Keratinocyte (primary cell): Measurements from ENCODE around the gene PAAF1. TPM values are rescaled to one million over a fixed set of nuclear protein-coding genes. Genes with fewer than 3 reads are reported as not detected.
A peak's percentile ranks its signal among the peaks of the same experiment; 100 is the strongest.

Experiments used
- DNase-seq: peaks from one replicate; pipeline ENCODE4 v3.0.0-alpha.2; 2011; ENCODE audit warnings: low read depth, missing footprints, low spot score
- FAIRE-seq: peaks from 2 replicates; lab custom pipeline; 2011; peaks lifted over from hg19 to GRCh38; lab: Jason Lieb, UNC
- H2AFZ ChIP-seq: 2 replicates; pipeline ENCODE4 v1.6.0; 2012; ENCODE audit warnings: low read length, control low read depth, inconsistent platforms; ENCODE audit not compliant: control insufficient read depth
- H3K27ac ChIP-seq: 2 replicates; pipeline ENCODE4 v1.5.1; 2011; ENCODE audit warnings: low read length; ENCODE audit not compliant: control insufficient read depth, insufficient read depth
- H3K27me3 ChIP-seq: 3 replicates; pipeline ENCODE4 v1.6.0; 2011; ENCODE audit warnings: low read length; ENCODE audit not compliant: control insufficient read depth, insufficient read depth; ENCODE audit errors: extremely low read depth
- H3K36me3 ChIP-seq, 2 experiments: 2 replicates in 1 of 2; 3 replicates in 1 of 2; pipeline ENCODE4 v1.5.1; 2011; ENCODE audit warnings: low read length in 2 of 2, mild to moderate bottlenecking in 1 of 2; ENCODE audit not compliant: control insufficient read depth in 2 of 2, insufficient read depth in 2 of 2; ENCODE audit errors: extremely low read depth in 1 of 2
- H3K4me1 ChIP-seq: 3 replicates; pipeline ENCODE4 v1.5.1; 2011; ENCODE audit warnings: low read length; ENCODE audit not compliant: control insufficient read depth, insufficient read depth; ENCODE audit errors: extremely low read depth
- H3K4me2 ChIP-seq: 3 replicates; pipeline ENCODE4 v1.6.0; 2011; ENCODE audit warnings: low read depth, low read length; ENCODE audit not compliant: control insufficient read depth, insufficient read depth; ENCODE audit errors: extremely low read depth
- H3K4me3 ChIP-seq, 3 experiments: fragments of 200-600 bp in 1 of 3; sonication (generic) in 1 of 3; 2 replicates in 2 of 3; 3 replicates in 1 of 3; pipeline ENCODE4 v1.5.1; 2011 to 2016; ENCODE audit warnings: low read length in 3 of 3, mild to moderate bottlenecking in 3 of 3, control low read depth in 2 of 3, inconsistent platforms in 1 of 3, low read depth in 1 of 3, mixed read lengths in 1 of 3, mixed run types in 1 of 3, moderate library complexity in 1 of 3; ENCODE audit not compliant: control insufficient read depth in 2 of 3, insufficient read depth in 2 of 3; ENCODE audit errors: extremely low read depth in 1 of 3
- H3K79me2 ChIP-seq: 2 replicates; pipeline ENCODE4 v1.6.0; 2012; ENCODE audit warnings: low read length; ENCODE audit not compliant: control insufficient read depth, insufficient read depth
- H3K9ac ChIP-seq: 3 replicates; pipeline ENCODE4 v1.6.0; 2011; ENCODE audit warnings: low read length; ENCODE audit not compliant: control insufficient read depth, insufficient read depth; ENCODE audit errors: extremely low read depth
- H3K9me1 ChIP-seq: 3 replicates; pipeline ENCODE4 v1.6.0; 2011; ENCODE audit warnings: low read length; ENCODE audit not compliant: control insufficient read depth, insufficient read depth; ENCODE audit errors: extremely low read depth
- H3K9me3 ChIP-seq: 2 replicates; pipeline ENCODE4 v1.5.1; 2012; ENCODE audit warnings: low read depth, low read length; ENCODE audit not compliant: control insufficient read depth
- H4K20me1 ChIP-seq: 3 replicates; pipeline ENCODE4 v1.6.0; 2011; ENCODE audit warnings: low read length; ENCODE audit not compliant: control insufficient read depth, insufficient read depth; ENCODE audit errors: extremely low read depth
- EZH2 ChIP-seq: IDR thresholded peaks from one replicate; pipeline ENCODE4 v1.6.1; 2012; ENCODE audit warnings: inconsistent platforms, mild to moderate bottlenecking, low read length, moderate library complexity
- dilution Hi-C: fragments of 300-500 bp; cut with MboI; formaldehyde crosslinking; loops from one replicate; pipeline ENCODE4 v1.7.0; 2020; ENCODE audit warnings: low sequenced_read_pairs; ENCODE audit not compliant: extremely low pct_ligation_motif_present
- polyA minus RNA-seq, 3 experiments: library from RNA; depleted of rRNA, polyadenylated mRNA; stranded (reverse); fragments of >200 nt; gene quantifications; 1 replicate in 1 of 3; 2 replicates in 1 of 3; 3 replicates in 1 of 3; pipeline ENCODE4 v1.2.3, GENCODE V29; 2011
- polyA plus RNA-seq, 5 experiments: library from polyadenylated mRNA; depleted of rRNA in 3 of 5; stranded (reverse) in 3 of 5; stranded (forward) in 1 of 5; unstranded in 1 of 5; fragments of >200 nt; gene quantifications; 1 replicate in 1 of 5; 2 replicates in 3 of 5; 3 replicates in 1 of 5; pipeline versions ENCODE4 v1.2.1 to v1.2.3, GENCODE V29; 2011 to 2012; ENCODE audit warnings: missing spikeins in 2 of 5, low read depth in 1 of 5, low replicate concordance in 1 of 5
- TF ChIP-seq, protein P1 (sequence below), 3 experiments: IDR thresholded peaks in 1 of 3; conservative IDR thresholded peaks in 1 of 3; optimal IDR thresholded peaks in 1 of 3; 2 replicates in 2 of 3; 3 replicates in 1 of 3; pipeline versions ENCODE3 to v1.5.1; 2011; ENCODE audit warnings: low read length in 3 of 3, mild to moderate bottlenecking in 3 of 3, moderate library complexity in 2 of 3, control low read depth in 1 of 3, inconsistent platforms in 1 of 3; ENCODE audit not compliant: insufficient read depth in 2 of 3; ENCODE audit errors: extremely low read depth in 1 of 3

PAAF1 gene
- polyA plus RNA-seq (14.1 to 23.3 TPM (median 19.1 TPM) in 3 replicates), polyA minus RNA-seq (13.4 to 16.8 TPM (median 14.5 TPM) in 3 replicates)
- 8.9 TPM for polyA plus RNA-seq (2011; ENCODE audit: low read depth)
- polyA plus RNA-seq (2011; cell fraction: cytosol; rRNA removed): 17.6 and 20.9 TPM in 2 replicates
- 19.5 and 21.1 TPM in 2 replicates for polyA plus RNA-seq (2011; cell fraction: nucleus; rRNA removed)
- 22.5 and 22.9 TPM in 2 replicates for polyA plus RNA-seq (2012; ENCODE audit: low replicate concordance)
- polyA minus RNA-seq (2011; cell fraction: cytosol; rRNA and poly(A)+ RNA removed): 4.0 TPM
- polyA minus RNA-seq (2011; cell fraction: nucleus; rRNA and poly(A)+ RNA removed): 5.3 and 19.8 TPM in 2 replicates

DNA sequence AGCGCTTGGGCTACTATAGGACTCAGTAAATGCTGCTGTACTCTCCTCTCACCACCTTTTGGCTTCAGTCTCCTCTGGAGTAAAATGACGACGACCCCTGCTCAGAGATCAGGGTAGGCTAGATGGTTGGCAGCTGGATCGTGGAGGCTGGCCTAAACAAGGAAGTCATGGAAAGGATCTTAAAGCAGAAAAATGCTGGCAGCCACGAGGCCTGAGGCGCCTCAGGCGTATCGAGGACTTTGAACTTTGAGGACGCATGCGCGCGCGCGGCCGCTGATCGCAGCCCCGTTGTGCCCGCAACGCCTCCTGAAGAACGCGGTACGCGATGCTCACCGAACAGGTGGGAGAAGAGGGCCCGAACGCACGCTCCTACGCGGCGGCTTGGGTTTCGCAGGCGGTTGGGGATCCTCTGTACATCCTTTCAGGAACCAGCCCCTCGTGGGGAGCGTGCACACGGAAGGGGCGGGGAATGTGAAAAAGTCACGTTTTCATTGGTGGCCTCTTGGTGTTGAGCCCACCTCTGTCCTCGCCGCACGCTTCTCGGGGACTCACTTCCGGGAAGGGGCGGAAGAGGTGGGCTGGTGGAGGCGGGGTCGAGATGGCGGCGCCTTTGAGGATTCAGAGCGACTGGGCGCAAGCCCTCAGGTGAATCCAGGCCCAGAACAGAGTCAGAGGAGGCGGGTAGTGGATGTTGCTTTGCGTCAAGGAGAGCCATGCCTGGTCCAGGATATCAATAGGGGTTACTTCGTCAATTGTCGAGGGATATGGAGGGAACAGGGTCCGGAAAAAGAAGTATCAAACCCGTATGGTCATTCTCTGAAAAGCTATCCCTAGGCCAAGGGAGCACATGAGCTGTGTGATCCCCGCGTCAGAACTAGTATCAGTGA lies at the start of gene PAAF1, which contains the start of gene COA4:
Gene PAAF1 (plus strand): TSS at position 576 of the 887 bp plus-strand sequence. CDS start 23 bp downstream, at position 599.
Gene COA4 (minus strand): TSS at position 423 of the 887 bp plus-strand sequence. CDS start 3,468 bp downstream, outside the sequence.
- H3K79me2 ChIP-seq: peaks cover 36% of the 10 kb centered on the region

GRCh38 chr11:73830261-73830660 lies 46.5 kb upstream of the PAAF1 start:
- Histone ChIP-seq H3K9ac (no peak overlapping the region), H3K79me2 (no peaks in the 10 kb centered on the region), H4K20me1 (no peaks in the 10 kb centered on the region), H3K27me3 (no peaks in the 10 kb centered on the region), H3K9me3 (no peaks in the 10 kb centered on the region), H3K9me1 (no peaks in the 10 kb centered on the region), H3K27ac (no peak overlapping the region), H2AFZ (no peak overlapping the region), H3K4me2 (no peak overlapping the region), H3K36me3 (peaks cover 0 to 1% of the 10 kb centered on the region in 2 experiments), H3K4me3 (no peak overlapping the region), H3K4me1 (no peaks in the 10 kb centered on the region)
- DNase-seq (no peak), FAIRE-seq (no peak)
- dilution Hi-C loops: no loop called here
- TF ChIP-seq, protein P1, sequence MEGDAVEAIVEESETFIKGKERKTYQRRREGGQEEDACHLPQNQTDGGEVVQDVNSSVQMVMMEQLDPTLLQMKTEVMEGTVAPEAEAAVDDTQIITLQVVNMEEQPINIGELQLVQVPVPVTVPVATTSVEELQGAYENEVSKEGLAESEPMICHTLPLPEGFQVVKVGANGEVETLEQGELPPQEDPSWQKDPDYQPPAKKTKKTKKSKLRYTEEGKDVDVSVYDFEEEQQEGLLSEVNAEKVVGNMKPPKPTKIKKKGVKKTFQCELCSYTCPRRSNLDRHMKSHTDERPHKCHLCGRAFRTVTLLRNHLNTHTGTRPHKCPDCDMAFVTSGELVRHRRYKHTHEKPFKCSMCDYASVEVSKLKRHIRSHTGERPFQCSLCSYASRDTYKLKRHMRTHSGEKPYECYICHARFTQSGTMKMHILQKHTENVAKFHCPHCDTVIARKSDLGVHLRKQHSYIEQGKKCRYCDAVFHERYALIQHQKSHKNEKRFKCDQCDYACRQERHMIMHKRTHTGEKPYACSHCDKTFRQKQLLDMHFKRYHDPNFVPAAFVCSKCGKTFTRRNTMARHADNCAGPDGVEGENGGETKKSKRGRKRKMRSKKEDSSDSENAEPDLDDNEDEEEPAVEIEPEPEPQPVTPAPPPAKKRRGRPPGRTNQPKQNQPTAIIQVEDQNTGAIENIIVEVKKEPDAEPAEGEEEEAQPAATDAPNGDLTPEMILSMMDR (optimal IDR thresholded peaks at IDR 0.05 in 1 of 3, IDR thresholded peaks at IDR 0.05 in 1 of 3, conservative IDR thresholded peaks at IDR 0.05 in 1 of 3; ENCODE audit: extremely low read depth in 1 of 3, insufficient read depth in 2 of 3, low read length in 3 of 3): no peak
- TF ChIP-seq EZH2: no peak

More for the DNA sequence above, at the start of gene PAAF1, which contains the start of gene COA4:
- dilution Hi-C loops: no loop called here
- no peaks in the 10 kb centered on the region for H3K9me3 ChIP-seq
- H2AFZ ChIP-seq: peak within 1 kb of the TSS; percentile 97
- peak within 1 kb of the TSS; percentile 97 for H3K27ac ChIP-seq
- peak within 1 kb of the TSS; percentile 79 for H3K4me2 ChIP-seq
- no peaks in the 10 kb centered on the region for H4K20me1 ChIP-seq
- TF ChIP-seq EZH2: no peak
- TF ChIP-seq, protein P1 (optimal IDR thresholded peaks at IDR 0.05 in 1 of 3, IDR thresholded peaks at IDR 0.05 in 1 of 3, conservative IDR thresholded peaks at IDR 0.05 in 1 of 3; ENCODE audit: extremely low read depth in 1 of 3, insufficient read depth in 2 of 3, low read length in 3 of 3): no peak
- DNase-seq: peak; percentile 83
- peak within 1 kb of the TSS; percentile 67 to 100 (median 99) for H3K4me3 ChIP-seq
- peak within 1 kb of the TSS; percentile 99 for H3K9ac ChIP-seq
- H3K4me1 ChIP-seq: peaks cover 15% of the 10 kb centered on the region
- H3K36me3 ChIP-seq: peaks cover 4 to 23% of the 10 kb centered on the region in 2 experiments
- no peak for FAIRE-seq
- H3K9me1 ChIP-seq: no peaks in the 10 kb centered on the region
- no peaks in the 10 kb centered on the region for H3K27me3 ChIP-seq
